HepG2 (cell line): ENCODE measurements around the gene SURF6. TPM values are rescaled to one million over a fixed set of nuclear protein-coding genes. Genes with fewer than 3 reads are reported as not detected.

Source experiments
- NFE2L2 ChIP-seq: fragments of 150-350 bp; IDR thresholded peaks from 2 replicates; pipeline ENCODE4 v1.6.1; 2014; ENCODE audit warnings: low read length
- NFIB ChIP-seq: sonication (generic); formaldehyde crosslinking; IDR thresholded peaks from 2 replicates; pipeline ENCODE4 v1.9.0; 2021; ENCODE audit warnings: missing genetic modification reagents, mild to moderate bottlenecking, borderline replicate concordance
- REXO4 ChIP-seq: sonication (generic); formaldehyde crosslinking; IDR thresholded peaks from 2 replicates; pipeline ENCODE4 v1.8.0; 2022; ENCODE audit warnings: missing genetic modification reagents, mild to moderate bottlenecking, borderline replicate concordance
- RXRA ChIP-seq: sonication (generic); formaldehyde crosslinking; IDR thresholded peaks from 2 replicates; pipeline ENCODE4 v1.5.1; 2020; ENCODE audit warnings: missing genetic modification reagents
- ZKSCAN8 ChIP-seq: IDR thresholded peaks from 2 replicates; pipeline ENCODE4 v1.6.1; 2016; ENCODE audit warnings: borderline replicate concordance, missing genetic modification reagents, missing compliant biosample characterization
- ZMAT5 ChIP-seq: sonication (generic); formaldehyde crosslinking; IDR thresholded peaks from 2 replicates; pipeline ENCODE4 v1.5.0; 2020; ENCODE audit warnings: mild to moderate bottlenecking, low read depth, missing genetic modification reagents, borderline replicate concordance
- ZNF430 ChIP-seq: sonication (generic); formaldehyde crosslinking; IDR thresholded peaks from 2 replicates; pipeline ENCODE4 v1.9.0; 2021; ENCODE audit warnings: mild to moderate bottlenecking, missing genetic modification reagents
- ZNF44 ChIP-seq: sonication (generic); formaldehyde crosslinking; IDR thresholded peaks from 2 replicates; pipeline ENCODE4 v1.5.1; 2020; ENCODE audit warnings: mild to moderate bottlenecking, missing genetic modification reagents
- ZNF547 ChIP-seq: sonication (generic); formaldehyde crosslinking; IDR thresholded peaks from 2 replicates; pipeline ENCODE4 v1.5.1; 2020; ENCODE audit warnings: mild to moderate bottlenecking, missing genetic modification reagents
- ZNF572 ChIP-seq: sonication (generic); formaldehyde crosslinking; IDR thresholded peaks from 2 replicates; pipeline ENCODE4 v1.5.1; 2020; ENCODE audit warnings: mild to moderate bottlenecking, missing genetic modification reagents
- ZNF687 ChIP-seq: sonication (generic); formaldehyde crosslinking; IDR thresholded peaks from 2 replicates; pipeline ENCODE4 v1.5.1; 2020; ENCODE audit warnings: mild to moderate bottlenecking, missing genetic modification reagents, moderate library complexity
- ZNF777 ChIP-seq: sonication (generic); formaldehyde crosslinking; IDR thresholded peaks from 2 replicates; pipeline ENCODE4 v1.4.0; 2020; ENCODE audit warnings: missing genetic modification reagents
- ZNF782 ChIP-seq: sonication (generic); formaldehyde crosslinking; IDR thresholded peaks from 2 replicates; pipeline ENCODE4 v1.4.0; 2020; ENCODE audit warnings: missing genetic modification reagents, mild to moderate bottlenecking, borderline replicate concordance
- ZSCAN25 ChIP-seq: sonication (generic); formaldehyde crosslinking; IDR thresholded peaks from 2 replicates; pipeline ENCODE4 v1.8.0; 2022; ENCODE audit warnings: mild to moderate bottlenecking, missing genetic modification reagents
- polyA plus RNA-seq, 8 experiments: library from polyadenylated mRNA; depleted of rRNA in 3 of 8; stranded (reverse) in 7 of 8; unstranded in 1 of 8; fragments of >200 nt; fragmentation: Illumina TruSeq in 4 of 8; extraction: Trizol in 4 of 8; gene quantifications; 2 replicates each; pipeline versions ENCODE4 v1.2.1 to v1.2.3, GENCODE V29; 2011 to 2016; ENCODE audit warnings: low read depth in 4 of 8, missing spikeins in 1 of 8, mixed read lengths in 1 of 8; ENCODE audit not compliant: insufficient read depth in 1 of 8
- total RNA-seq, 5 experiments: library from RNA; depleted of rRNA; stranded (reverse); fragments of >200 nt; fragmentation: Illumina TruSeq; extraction: Trizol; gene quantifications; 2 replicates each; pipeline ENCODE4 v1.2.3, GENCODE V29; 2016; ENCODE audit warnings: low read depth in 1 of 5
- TF ChIP-seq, protein P1 (sequence below): sonication (generic); formaldehyde crosslinking; conservative IDR thresholded peaks from 2 replicates; pipeline ENCODE4 v1.4.0; 2020; ENCODE audit warnings: missing genetic modification reagents
- TF ChIP-seq, protein P2 (sequence below): sonication (generic); formaldehyde crosslinking; IDR thresholded peaks from 2 replicates; pipeline ENCODE4 v1.5.1; 2020; ENCODE audit warnings: missing genetic modification reagents, mild to moderate bottlenecking, borderline replicate concordance
- TF ChIP-seq, protein P3 (sequence below): fragments of 450-650 bp; IDR thresholded peaks from 2 replicates; pipeline ENCODE4 v1.6.1; 2016

SURF6 gene
- total and polyA plus RNA-seq, 2 of the 13 experiments (the other 11 are each of a cell fraction or from before 2014, with no cell fraction given): 5.9 to 14.7 TPM

DNA sequence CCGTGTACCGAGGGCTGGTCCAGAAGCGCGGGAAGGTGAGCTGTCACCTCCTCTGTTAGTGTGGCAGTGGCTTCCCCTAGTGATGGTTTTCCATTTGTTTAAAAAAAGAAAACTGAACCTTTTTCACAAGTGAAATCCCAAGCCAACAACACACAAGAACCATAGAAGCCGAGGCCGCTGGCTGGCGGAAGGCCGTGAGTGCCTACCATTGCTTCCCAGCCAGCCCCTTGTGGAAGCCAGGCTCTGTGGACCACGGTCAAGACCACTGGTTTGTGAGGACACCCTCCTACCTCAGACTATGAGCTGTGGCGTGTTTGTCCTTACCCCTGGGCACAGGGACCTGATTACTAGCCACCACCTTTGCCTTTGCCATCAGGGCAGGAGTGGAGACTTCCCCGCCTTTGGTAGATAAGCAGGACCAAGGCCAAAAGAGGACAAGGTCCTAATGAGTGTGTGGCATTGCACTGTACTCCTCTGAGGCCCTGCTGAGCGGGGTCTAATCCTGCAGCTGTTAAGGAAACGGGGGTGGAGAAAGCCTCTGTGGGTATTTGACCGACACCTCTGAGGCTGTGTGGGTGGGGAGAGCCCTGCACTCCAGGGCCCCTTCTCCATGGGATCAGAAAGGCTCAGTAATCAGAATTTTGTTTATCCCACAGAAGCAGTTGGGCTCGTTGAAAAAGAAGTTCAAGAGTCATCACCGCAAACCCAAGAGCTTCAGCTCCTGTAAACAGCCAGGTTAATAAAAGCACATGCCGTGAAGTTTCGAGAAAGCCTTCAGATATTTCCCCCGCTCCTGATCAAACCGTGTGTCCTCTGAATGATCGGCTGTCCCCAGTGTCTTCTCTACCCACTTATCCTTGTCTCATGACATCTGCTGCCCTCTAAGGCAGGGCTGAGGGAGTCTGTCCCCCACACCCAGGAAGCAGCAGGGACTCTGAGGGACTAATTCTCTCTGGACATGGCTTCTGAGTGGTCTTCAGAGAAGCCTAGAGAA is 24.7 kb upstream of the SURF6 start (continued):
- no peak for TF ChIP-seq ZNF44 (CRISPR knock-in tag)
- TF ChIP-seq ZNF547 (CRISPR knock-in tag): peak; percentile 44; the same call in 1 of the 2 replicates
- TF ChIP-seq, protein P1, sequence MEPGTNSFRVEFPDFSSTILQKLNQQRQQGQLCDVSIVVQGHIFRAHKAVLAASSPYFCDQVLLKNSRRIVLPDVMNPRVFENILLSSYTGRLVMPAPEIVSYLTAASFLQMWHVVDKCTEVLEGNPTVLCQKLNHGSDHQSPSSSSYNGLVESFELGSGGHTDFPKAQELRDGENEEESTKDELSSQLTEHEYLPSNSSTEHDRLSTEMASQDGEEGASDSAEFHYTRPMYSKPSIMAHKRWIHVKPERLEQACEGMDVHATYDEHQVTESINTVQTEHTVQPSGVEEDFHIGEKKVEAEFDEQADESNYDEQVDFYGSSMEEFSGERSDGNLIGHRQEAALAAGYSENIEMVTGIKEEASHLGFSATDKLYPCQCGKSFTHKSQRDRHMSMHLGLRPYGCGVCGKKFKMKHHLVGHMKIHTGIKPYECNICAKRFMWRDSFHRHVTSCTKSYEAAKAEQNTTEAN: no peak
- no peak for TF ChIP-seq ZNF782 (CRISPR knock-in tag)
- TF ChIP-seq NFIB: no peak
- no peak for TF ChIP-seq ZNF777 (CRISPR knock-in tag)
- 0 out of 2 replicates have a peak, but pooled peaks have one; percentile 49 for TF ChIP-seq ZNF572 (CRISPR knock-in tag)
- TF ChIP-seq NFE2L2: no peak
- no peak for TF ChIP-seq REXO4 (CRISPR knock-in tag)
- no peak for TF ChIP-seq ZNF430 (CRISPR knock-in tag)
- peak; percentile 54; the same call in 1 of the 2 replicates for TF ChIP-seq RXRA (CRISPR knock-in tag)
- TF ChIP-seq, protein P2, sequence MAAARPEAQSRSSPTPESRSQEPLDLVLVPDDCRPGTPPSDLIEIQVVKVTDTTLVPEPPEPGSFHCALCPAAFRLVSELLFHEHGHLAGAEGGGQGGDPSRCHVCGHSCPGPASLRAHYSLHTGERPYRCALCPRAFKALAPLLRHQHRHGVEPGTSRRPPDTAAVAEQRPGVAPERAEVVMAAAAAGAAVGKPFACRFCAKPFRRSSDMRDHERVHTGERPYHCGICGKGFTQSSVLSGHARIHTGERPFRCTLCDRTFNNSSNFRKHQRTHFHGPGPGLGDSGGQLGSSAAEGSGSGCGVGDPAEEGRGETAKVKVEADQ (CRISPR knock-in tag): peak; percentile 33; the same call in 1 of the 2 replicates
- no peak; the same call in 1 of the 2 replicates for TF ChIP-seq ZNF687
- TF ChIP-seq ZKSCAN8: no peak
- TF ChIP-seq ZMAT5 (CRISPR knock-in tag): no peak
- peak; percentile 21; the same call in 1 of the 2 replicates for TF ChIP-seq ZSCAN25 (CRISPR knock-in tag)
- TF ChIP-seq, protein P3, sequence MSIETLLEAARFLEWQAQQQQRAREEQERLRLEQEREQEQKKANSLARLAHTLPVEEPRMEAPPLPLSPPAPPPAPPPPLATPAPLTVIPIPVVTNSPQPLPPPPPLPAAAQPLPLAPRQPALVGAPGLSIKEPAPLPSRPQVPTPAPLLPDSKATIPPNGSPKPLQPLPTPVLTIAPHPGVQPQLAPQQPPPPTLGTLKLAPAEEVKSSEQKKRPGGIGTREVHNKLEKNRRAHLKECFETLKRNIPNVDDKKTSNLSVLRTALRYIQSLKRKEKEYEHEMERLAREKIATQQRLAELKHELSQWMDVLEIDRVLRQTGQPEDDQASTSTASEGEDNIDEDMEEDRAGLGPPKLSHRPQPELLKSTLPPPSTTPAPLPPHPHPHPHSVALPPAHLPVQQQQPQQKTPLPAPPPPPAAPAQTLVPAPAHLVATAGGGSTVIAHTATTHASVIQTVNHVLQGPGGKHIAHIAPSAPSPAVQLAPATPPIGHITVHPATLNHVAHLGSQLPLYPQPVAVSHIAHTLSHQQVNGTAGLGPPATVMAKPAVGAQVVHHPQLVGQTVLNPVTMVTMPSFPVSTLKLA: no peak
